H1 (cell line): ENCODE measurements around the gene MAPKAPK5. TPM values are rescaled to one million over a fixed set of nuclear protein-coding genes. Genes with fewer than 3 reads are reported as not detected.

Source experiments
- CTCF ChIA-PET: fragments of 300-600 bp; sonication (Branson Sonifier 250); formaldehyde crosslinking; loops from one replicate; lab custom pipeline; 2021; ENCODE audit not compliant: partially characterized antibody; lab: Charles Lee
- POLR2A ChIA-PET: fragments of 300-600 bp; sonication (Branson Sonifier 250); formaldehyde crosslinking; loops from one replicate; lab custom pipeline; 2021; ENCODE audit warnings: inconsistent platforms; ENCODE audit not compliant: partially characterized antibody; lab: Charles Lee
- DNase-seq, 2 experiments: peaks; one replicate each; pipeline versions ENCODE4 v3.0.0 to v3.0.0-alpha.2; 2010 to 2022; ENCODE audit warnings: low spot score in 2 of 2, low read depth in 1 of 2, mixed read lengths in 1 of 2
- FAIRE-seq: peaks from 2 replicates; lab custom pipeline; 2011; peaks lifted over from hg19 to GRCh38; lab: Jason Lieb, UNC
- H2AFZ ChIP-seq: 2 replicates; pipeline ENCODE4 v1.8.1; 2012; ENCODE audit warnings: low read length, inconsistent platforms
- H2AK5ac ChIP-seq: 2 replicates; pipeline ENCODE4 v1.6.1; 2013; ENCODE audit warnings: low read depth, low read length
- H2BK120ac ChIP-seq: replicated peaks from 2 replicates; pipeline ENCODE3; 2013; ENCODE audit warnings: low read depth, low read length, inconsistent platforms
- H2BK12ac ChIP-seq: 2 replicates; pipeline ENCODE4 v1.6.1; 2013; ENCODE audit warnings: low read depth, low read length
- H2BK15ac ChIP-seq: 2 replicates; pipeline ENCODE4 v1.6.1; 2013; ENCODE audit warnings: low read length
- H2BK20ac ChIP-seq: 2 replicates; pipeline ENCODE4 v1.6.1; 2013; ENCODE audit warnings: low read length
- H2BK5ac ChIP-seq: 2 replicates; pipeline ENCODE4 v1.6.1; 2013; ENCODE audit warnings: low read depth, low read length
- H3K14ac ChIP-seq: 2 replicates; pipeline ENCODE4 v1.6.1; 2013; ENCODE audit warnings: inconsistent platforms; ENCODE audit not compliant: insufficient read length
- H3K18ac ChIP-seq: 2 replicates; pipeline ENCODE4 v1.6.1; 2013; ENCODE audit warnings: low read length; ENCODE audit errors: extremely low read depth
- H3K23ac ChIP-seq: 2 replicates; pipeline ENCODE4 v1.6.1; 2013; ENCODE audit warnings: inconsistent platforms; ENCODE audit not compliant: insufficient read length
- H3K23me2 ChIP-seq: 2 replicates; pipeline ENCODE4 v1.6.1; 2013; ENCODE audit warnings: low read depth, low read length
- H3K27ac ChIP-seq: 2 replicates; pipeline ENCODE4 v1.6.1; 2011; ENCODE audit warnings: low read depth, low read length, inconsistent platforms
- H3K27me3 ChIP-seq, 4 experiments: replicated peaks in 1 of 4; 1 replicate in 1 of 4; 2 replicates in 3 of 4; pipeline versions ENCODE4 v1.6.1 to v1.8.1; 2011 to 2013; ENCODE audit warnings: low read length in 3 of 4, mild to moderate bottlenecking in 3 of 4, inconsistent platforms in 2 of 4, mixed read lengths in 2 of 4, moderate library complexity in 1 of 4; ENCODE audit not compliant: control insufficient read depth in 3 of 4, insufficient read depth in 3 of 4; ENCODE audit errors: extremely low read depth in 1 of 4
- H3K36me3 ChIP-seq, 4 experiments: 2 replicates each; pipeline versions ENCODE4 v1.6.1 to v1.8.1; 2011 to 2013; ENCODE audit warnings: mild to moderate bottlenecking in 4 of 4, low read length in 3 of 4, moderate library complexity in 2 of 4, control low read depth in 1 of 4, inconsistent platforms in 1 of 4; ENCODE audit not compliant: insufficient read depth in 4 of 4, control insufficient read depth in 2 of 4
- H3K4ac ChIP-seq: replicated peaks from 2 replicates; pipeline ENCODE3; 2013; ENCODE audit warnings: low read length, low read depth, mixed read lengths, inconsistent platforms; ENCODE audit not compliant: insufficient read length
- H3K4me1 ChIP-seq, 4 experiments: replicated peaks in 1 of 4; 1 replicate in 1 of 4; 2 replicates in 3 of 4; pipeline versions ENCODE4 v1.6.1 to v1.8.1; 2011 to 2013; ENCODE audit warnings: low read length in 3 of 4, inconsistent platforms in 2 of 4, mixed read lengths in 1 of 4; ENCODE audit not compliant: insufficient read depth in 4 of 4, control insufficient read depth in 3 of 4
- H3K4me2 ChIP-seq, 2 experiments: 2 replicates each; pipeline versions ENCODE4 v1.6.1 to v1.8.1; 2011 to 2013; ENCODE audit warnings: low read depth in 2 of 2, low read length in 2 of 2, control low read depth in 1 of 2, inconsistent platforms in 1 of 2, mild to moderate bottlenecking in 1 of 2; ENCODE audit not compliant: insufficient read depth in 1 of 2
- H3K4me3 ChIP-seq, 4 experiments: fragments of 200-600, 300-600 bp in 1 of 4; sonication (generic), shearing (Covaris generic), sonication (Bioruptor Twin) in 1 of 4; 2 replicates each; pipeline versions ENCODE4 v1.5.1 to v1.8.1; 2011 to 2016; ENCODE audit warnings: low read length in 4 of 4, low read depth in 3 of 4, control low read depth in 2 of 4, inconsistent platforms in 2 of 4, mild to moderate bottlenecking in 2 of 4, mixed read lengths in 1 of 4, moderate library complexity in 1 of 4; ENCODE audit not compliant: insufficient read depth in 2 of 4; ENCODE audit errors: extremely low read depth in 1 of 4
- H3K56ac ChIP-seq: replicated peaks from 2 replicates; pipeline ENCODE3; 2013; ENCODE audit warnings: low read depth, mild to moderate bottlenecking, mixed read lengths, low read length, inconsistent platforms; ENCODE audit not compliant: insufficient read length
- H3K79me1 ChIP-seq: 2 replicates; pipeline ENCODE4 v1.6.1; 2013; ENCODE audit warnings: low read depth, low read length, control low read depth
- H3K79me2 ChIP-seq, 2 experiments: 2 replicates each; pipeline versions ENCODE4 v1.6.1 to v1.8.1; 2012 to 2013; ENCODE audit warnings: low read length in 2 of 2, mild to moderate bottlenecking in 2 of 2, inconsistent platforms in 1 of 2; ENCODE audit not compliant: insufficient read depth in 2 of 2, control insufficient read depth in 1 of 2
- H3K9ac ChIP-seq, 4 experiments: replicated peaks in 1 of 4; 1 replicate in 1 of 4; 2 replicates in 3 of 4; pipeline versions ENCODE4 v1.6.1 to v1.8.1; 2011 to 2013; ENCODE audit warnings: low read depth in 3 of 4, low read length in 3 of 4, control low read depth in 2 of 4, mild to moderate bottlenecking in 2 of 4, moderate library complexity in 2 of 4, inconsistent platforms in 1 of 4; ENCODE audit errors: extremely low read depth in 1 of 4
- H3K9me3 ChIP-seq, 2 experiments: 2 replicates each; pipeline versions ENCODE4 v1.6.1 to v1.8.1; 2012 to 2013; ENCODE audit warnings: mild to moderate bottlenecking in 2 of 2, moderate library complexity in 2 of 2, control low read depth in 1 of 2, inconsistent platforms in 1 of 2, low read depth in 1 of 2, low read length in 1 of 2, mixed read lengths in 1 of 2; ENCODE audit not compliant: insufficient read depth in 2 of 2
- H4K20me1 ChIP-seq, 2 experiments: replicated peaks in 1 of 2; 2 replicates each; pipeline versions ENCODE3 to v1.8.1; 2011 to 2013; ENCODE audit warnings: inconsistent platforms in 2 of 2, low read length in 2 of 2, mild to moderate bottlenecking in 1 of 2; ENCODE audit not compliant: insufficient read depth in 2 of 2, control insufficient read depth in 1 of 2
- H4K5ac ChIP-seq: 2 replicates; pipeline ENCODE4 v1.6.1; 2013; ENCODE audit warnings: low read length, low read depth, mixed read lengths, inconsistent platforms; ENCODE audit not compliant: insufficient read length
- H4K8ac ChIP-seq: 2 replicates; pipeline ENCODE4 v1.8.0; 2013; ENCODE audit warnings: mild to moderate bottlenecking, moderate library complexity, low read length, inconsistent platforms; ENCODE audit not compliant: insufficient read depth; ENCODE audit errors: extremely low read depth
- H4K91ac ChIP-seq: replicated peaks from 2 replicates; pipeline ENCODE3; 2013; ENCODE audit warnings: low read length, mixed read lengths, inconsistent platforms; ENCODE audit not compliant: insufficient read length
- CEBPB ChIP-seq: IDR thresholded peaks from 2 replicates; pipeline ENCODE4 v1.6.1; 2012; ENCODE audit warnings: low read depth, low read length
- EP300 ChIP-seq, 2 experiments: IDR thresholded peaks; 1 replicate in 1 of 2; 2 replicates in 1 of 2; pipeline ENCODE4 v1.6.1; 2011 to 2012; ENCODE audit warnings: low read depth in 2 of 2, low read length in 2 of 2, mild to moderate bottlenecking in 2 of 2, borderline replicate concordance in 1 of 2, inconsistent platforms in 1 of 2, moderate library complexity in 1 of 2
- HDAC2 ChIP-seq, 2 experiments: fragments of 300-600 bp in 1 of 2; sonication (generic) in 1 of 2; IDR thresholded peaks; 2 replicates each; pipeline ENCODE4 v1.6.1; 2011 to 2012; ENCODE audit warnings: low read depth in 2 of 2, low read length in 2 of 2, mild to moderate bottlenecking in 2 of 2, moderate library complexity in 2 of 2, borderline replicate concordance in 1 of 2, inconsistent platforms in 1 of 2
- SAP30 ChIP-seq: fragments of 300-600 bp; sonication (generic); IDR thresholded peaks from 2 replicates; pipeline ENCODE4 v1.7.1; 2012; ENCODE audit warnings: low read length, moderate library complexity, mild to moderate bottlenecking, inconsistent platforms; ENCODE audit not compliant: insufficient read depth, insufficient replicate concordance
- WGBS, 2 experiments: shearing (Covaris generic) in 1 of 2; methylation state at CpG; one replicate each; pipeline versions ENCODE4 v1.1.6 to v1.1.7; 2013 to 2015; ENCODE audit warnings: low lambda C conversion rate in 2 of 2, mixed read lengths in 2 of 2, inconsistent platforms in 1 of 2, low coverage in 1 of 2, missing lambda C conversion rate in 1 of 2; ENCODE audit not compliant: insufficient replicate concordance in 2 of 2, insufficient coverage in 1 of 2, insufficient read length in 1 of 2; ENCODE audit errors: extremely low coverage in 1 of 2, missing lambda C conversion rate in 1 of 2; 5-methylcytosine and 5-hydroxymethylcytosine counted together
- polyA plus RNA-seq, 7 experiments: library from polyadenylated mRNA; depleted of rRNA in 3 of 7; stranded (reverse) in 5 of 7; unstranded in 2 of 7; fragments of >200 nt in 5 of 7; fragments of 200-250 nt in 2 of 7; gene quantifications; 1 replicate in 5 of 7; 2 replicates in 1 of 7; 4 replicates in 1 of 7; pipeline versions ENCODE4 v1.2.1 to v1.2.3, GENCODE V29; 2011 to 2013; ENCODE audit warnings: missing spikeins in 2 of 7, mixed read lengths in 2 of 7
- total RNA-seq: library from RNA; stranded (reverse); fragmentation: NEBNext Ultra II Directional; extraction: Animal tissue kit (Norgen Biotek cat#: 25700); gene quantifications from 2 replicates; pipeline ENCODE4 v1.2.1, GENCODE V29; 2021

Gene MAPKAPK5
- total and polyA plus RNA-seq, 2 of the 8 experiments (the other 6 are each of a cell fraction or from before 2014, with no cell fraction given), result 40.0 to 91.5 TPM

- Histone ChIP-seq H4K5ac (no peak overlapping the region), H3K36me3 (peaks cover 24 to 71% (median 56%) of the 10 kb centered on the region in 4 experiments), H3K79me1 (no peaks in the 10 kb centered on the region), H3K27ac (no peak overlapping the region), H3K79me2 (no peaks in the 10 kb centered on the region), H4K20me1 (peaks cover 0 to 3% of the 10 kb centered on the region in 2 experiments), H2AK5ac (no peak overlapping the region), H3K27me3 (no peaks in the 10 kb centered on the region), H3K4me3 (no peak overlapping the region), H2BK5ac (no peak overlapping the region), H3K4ac (no peak overlapping the region), H4K91ac (no peak overlapping the region), H2BK15ac (no peak overlapping the region), H2BK12ac (no peak overlapping the region), H3K4me1 (no peaks in the 10 kb centered on the region), H3K9me3 (no peaks in the 10 kb centered on the region), H3K23ac (no peak overlapping the region), H2BK120ac (no peak overlapping the region), H3K18ac (no peak overlapping the region), H3K14ac (no peak overlapping the region), H3K56ac (no peak overlapping the region), H4K8ac (no peak overlapping the region), H2AFZ (no peak overlapping the region), H3K4me2 (no peak overlapping the region), H3K23me2 (no peaks in the 10 kb centered on the region), H2BK20ac (no peak overlapping the region), H3K9ac (no peak overlapping the region)
- FAIRE-seq (no peak), DNase-seq (no peak)
- ChIA-PET POLR2A (interaction anchor here (1.0 to 2.0 kb wide), 2 partner anchors 10 to 11 kb away, joined by 3 to 6 read pairs; no protein-coding TSS in a partner anchor), CTCF (interaction anchor here (1.5 kb wide), 1 partner anchor 10 kb away, joined by 5 read pairs; no protein-coding TSS in a partner anchor)
- WGBS, 2 experiments, result 95% methylated on average over 2 of the region's 2 CpGs; no CpG with 5 or more reads in 1 of the 2 experiments
- TF ChIP-seq CEBPB (no peak), HDAC2 (IDR thresholded peaks at IDR 0.05; ENCODE audit: borderline replicate concordance in 1 of 2, low read depth in 2 of 2, low read length in 2 of 2) (no peak), SAP30 (no peak), EP300 (IDR thresholded peaks at IDR 0.05; ENCODE audit: borderline replicate concordance in 1 of 2, low read depth in 2 of 2, low read length in 2 of 2) (no peak)
Observed at GRCh38 chr12:111893287-111893686, 51.3 kb downstream of the MAPKAPK5 start.
